Lower leg skin (tissue), 3 donors: ENCODE data around the gene MEAK7.

ENCODE experiments used
- CTCF ChIP-seq, 3 donors: fragments of 450-650 bp; IDR thresholded peaks; one replicate each; pipeline ENCODE4 v1.5.1; 2016; ENCODE audit warnings: antibody characterized with exemption in 3 of 3, mild to moderate bottlenecking in 3 of 3, moderate library complexity in 2 of 3
- POLR2A ChIP-seq, 2 donors: fragments of 450-650 bp; IDR thresholded peaks; one replicate each; pipeline ENCODE4 v1.6.1; 2016 to 2017; ENCODE audit warnings: antibody characterized with exemption in 2 of 2, mild to moderate bottlenecking in 1 of 2, moderate library complexity in 1 of 2

- TF ChIP-seq CTCF (IDR thresholded peaks at IDR 0.05) (no peak), POLR2A (IDR thresholded peaks at IDR 0.05) (no peak)
These were observed 49.5 kb upstream of the MEAK7 start for GRCh38 chr16:84553873-84554399.
